HFF-Myc (cell line): ENCODE results near the gene USF2.

Experiments used
- DNase-seq: peaks from one replicate; pipeline ENCODE4 v3.0.0-alpha.2; 2011; ENCODE audit warnings: low read depth; ENCODE audit errors: extremely low read depth
- H3K4me3 ChIP-seq: replicated peaks from 2 replicates; pipeline ENCODE4 v1.5.1; 2011; ENCODE audit warnings: low read depth, mild to moderate bottlenecking, control low read depth, low read length
- TF ChIP-seq, protein P1 (sequence below): IDR thresholded peaks from 2 replicates; pipeline ENCODE4 v1.5.1; 2012; ENCODE audit warnings: mild to moderate bottlenecking, low read depth, low read length, control low read depth; ENCODE audit errors: missing control alignments

USF2 gene

DNA sequence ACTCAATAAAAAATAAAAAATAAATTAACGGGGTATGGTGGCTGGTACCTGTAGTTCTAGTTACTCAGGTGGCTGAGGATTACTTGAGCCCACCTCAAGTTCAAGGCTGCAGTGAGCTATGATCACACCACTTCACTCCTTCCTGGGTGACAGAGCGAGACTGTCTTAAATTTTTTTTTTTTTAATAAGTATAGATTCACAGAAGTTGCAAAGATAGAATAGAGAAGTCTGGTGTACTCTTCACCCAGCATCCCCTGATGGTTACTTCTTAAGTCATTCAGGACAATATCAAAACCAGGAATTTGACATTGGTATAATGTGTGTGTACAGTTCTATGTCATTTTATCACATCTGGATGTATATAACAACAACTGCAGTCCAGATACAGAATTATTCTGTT is 52.5 kb downstream of the USF2 start:
- TF ChIP-seq, protein P1, sequence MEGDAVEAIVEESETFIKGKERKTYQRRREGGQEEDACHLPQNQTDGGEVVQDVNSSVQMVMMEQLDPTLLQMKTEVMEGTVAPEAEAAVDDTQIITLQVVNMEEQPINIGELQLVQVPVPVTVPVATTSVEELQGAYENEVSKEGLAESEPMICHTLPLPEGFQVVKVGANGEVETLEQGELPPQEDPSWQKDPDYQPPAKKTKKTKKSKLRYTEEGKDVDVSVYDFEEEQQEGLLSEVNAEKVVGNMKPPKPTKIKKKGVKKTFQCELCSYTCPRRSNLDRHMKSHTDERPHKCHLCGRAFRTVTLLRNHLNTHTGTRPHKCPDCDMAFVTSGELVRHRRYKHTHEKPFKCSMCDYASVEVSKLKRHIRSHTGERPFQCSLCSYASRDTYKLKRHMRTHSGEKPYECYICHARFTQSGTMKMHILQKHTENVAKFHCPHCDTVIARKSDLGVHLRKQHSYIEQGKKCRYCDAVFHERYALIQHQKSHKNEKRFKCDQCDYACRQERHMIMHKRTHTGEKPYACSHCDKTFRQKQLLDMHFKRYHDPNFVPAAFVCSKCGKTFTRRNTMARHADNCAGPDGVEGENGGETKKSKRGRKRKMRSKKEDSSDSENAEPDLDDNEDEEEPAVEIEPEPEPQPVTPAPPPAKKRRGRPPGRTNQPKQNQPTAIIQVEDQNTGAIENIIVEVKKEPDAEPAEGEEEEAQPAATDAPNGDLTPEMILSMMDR, result no peak
- H3K4me3 ChIP-seq, result no peak overlapping the region
- no peak for DNase-seq

DNA sequence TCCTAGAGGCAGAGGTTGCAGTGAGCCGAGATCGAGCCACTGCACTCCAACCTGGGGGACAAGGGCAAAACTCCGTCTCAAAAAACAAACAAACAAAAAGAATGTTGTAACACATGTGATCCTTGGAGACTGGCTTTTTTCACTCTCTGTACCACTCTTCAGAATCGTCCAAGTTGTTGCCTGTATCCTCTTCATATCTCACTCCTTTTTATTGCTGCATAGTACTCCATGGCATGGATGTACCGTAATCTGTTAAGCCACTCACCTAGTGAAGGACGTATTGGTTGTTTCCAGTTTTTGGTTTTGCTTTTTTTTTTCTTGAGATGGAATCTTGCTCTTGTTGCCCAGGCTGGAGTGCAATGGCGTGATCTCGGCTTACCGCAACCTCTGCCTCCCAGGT is 53.3 kb downstream of the USF2 start:
- DNase-seq, result no peak
- H3K4me3 ChIP-seq, result no peak overlapping the region
- TF ChIP-seq, protein P1, result no peak

DNA sequence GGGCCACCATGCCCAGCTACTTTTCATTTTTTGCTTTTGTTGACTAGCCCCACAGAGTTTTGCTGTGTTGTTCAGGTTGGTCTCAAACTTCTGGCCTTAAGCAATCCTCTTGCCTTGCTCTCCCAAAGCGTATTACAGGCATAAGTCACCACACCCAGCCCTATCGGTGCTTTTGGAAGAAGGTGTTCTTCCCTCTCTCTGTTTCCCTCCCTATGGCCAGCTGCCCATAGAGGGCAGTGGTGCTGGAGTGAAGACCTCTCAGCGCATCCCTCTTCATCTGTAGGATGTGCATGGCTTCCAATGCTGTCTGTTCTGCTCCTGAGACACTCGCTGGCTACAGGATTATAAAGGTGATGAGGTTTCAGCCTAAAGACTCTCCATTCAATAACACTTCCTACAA is 58.9 kb downstream of the USF2 start:
- H3K4me3 ChIP-seq, result no peak overlapping the region
- no peak for DNase-seq
- TF ChIP-seq, protein P1, result peak; percentile 41

DNA sequence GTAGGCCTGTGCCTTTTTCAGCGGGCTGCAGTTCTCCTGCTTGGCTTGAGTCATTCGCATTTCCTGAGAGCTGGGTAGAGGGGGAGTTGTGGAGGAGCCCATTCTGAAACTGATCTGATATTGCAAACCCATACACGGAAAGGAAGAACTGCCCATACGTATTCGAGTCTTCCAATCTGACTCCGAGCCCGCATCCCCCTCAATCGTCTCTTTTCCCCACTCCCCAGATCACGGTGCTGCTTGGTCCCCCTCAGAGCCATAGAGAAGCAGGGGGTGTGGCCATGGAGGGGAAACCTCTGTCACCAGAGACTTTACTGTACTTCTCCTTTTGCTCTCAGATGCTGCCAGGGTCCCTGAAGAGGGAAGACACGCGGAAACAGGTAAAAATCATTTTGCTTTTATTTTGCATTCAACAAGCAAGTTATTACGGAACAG is 60.1 kb downstream of the USF2 start, which contains the start of gene CD22:
Gene CD22, plus strand, starts transcription at position 337 of the 435 bp plus-strand sequence. CDS start 2,854 bp downstream, outside the sequence.
- no peak within 1 kb of the TSS for H3K4me3 ChIP-seq
- TF ChIP-seq, protein P1, result no peak
- no peak for DNase-seq

DNA sequence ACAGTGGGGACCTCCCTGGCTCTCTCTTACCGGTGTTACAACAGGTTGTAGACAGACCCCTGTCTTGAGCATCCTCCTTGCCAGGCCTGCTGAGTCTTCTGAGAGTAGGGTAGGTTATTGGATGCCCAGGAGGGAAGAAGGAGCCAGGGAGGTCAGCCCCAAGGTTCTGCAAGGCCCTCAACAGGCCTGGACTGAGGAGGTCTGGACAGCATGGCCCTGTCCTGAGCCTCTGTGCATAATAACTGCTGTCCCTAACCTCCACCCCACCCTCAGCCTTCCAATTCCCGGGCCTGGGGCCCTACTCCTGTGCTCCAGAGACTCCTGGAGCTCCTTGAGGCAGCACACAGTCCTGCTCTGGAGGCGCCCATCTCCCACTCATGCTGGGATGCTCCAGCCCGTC is 60.6 kb downstream of the USF2 start:
- TF ChIP-seq, protein P1, result no peak
- no peak for DNase-seq
- no peak overlapping the region for H3K4me3 ChIP-seq
